Chondrocyte (in vitro differentiated cells): ENCODE data around the gene HHLA2. TPM values are rescaled to one million over a fixed set of nuclear protein-coding genes. Genes with fewer than 3 reads are reported as not detected.

Source experiments
- DNase-seq: peaks from one replicate; pipeline ENCODE4 v3.0.0; 2021; ENCODE audit warnings: mixed read lengths, low spot score
- H3K27ac Mint-ChIP-seq: one replicate; pipeline ENCODE4 v1.8.0; 2021; ENCODE audit warnings: mild to moderate bottlenecking, moderate library complexity, mixed read lengths; ENCODE audit not compliant: unreplicated experiment
- H3K27me3 Mint-ChIP-seq: 2 replicates; pipeline ENCODE4 v1.8.0; 2021; ENCODE audit warnings: low read depth, mixed read lengths
- H3K36me3 Mint-ChIP-seq: 2 replicates; pipeline ENCODE4 v1.8.0; 2021; ENCODE audit warnings: low read depth, mixed read lengths
- H3K4me1 Mint-ChIP-seq: 2 replicates; pipeline ENCODE4 v1.8.0; 2021; ENCODE audit warnings: low read depth, mild to moderate bottlenecking, mixed read lengths
- H3K4me3 Mint-ChIP-seq: one replicate; pipeline ENCODE4 v1.8.0; 2021; ENCODE audit warnings: mild to moderate bottlenecking, moderate library complexity, mixed read lengths; ENCODE audit not compliant: unreplicated experiment
- H3K9me3 Mint-ChIP-seq: 2 replicates; pipeline ENCODE4 v1.8.0; 2021; ENCODE audit warnings: low read depth, mixed read lengths
- CTCF ChIP-seq: fragments of 200-600 bp; sonication (generic); IDR thresholded peaks from 2 replicates; pipeline ENCODE4 v1.5.0; 2021; ENCODE audit warnings: antibody characterized with exemption, mild to moderate bottlenecking, moderate library complexity
- total RNA-seq: library from RNA; stranded (reverse); gene quantifications from 3 replicates; pipeline ENCODE4 v1.2.1, GENCODE V29; 2021

HHLA2 gene
- total RNA-seq, 1 donor from 2014 or later = not detected

- DNase-seq = no peak
- peaks cover 7% of the 10 kb centered on the region for H3K9me3 Mint-ChIP-seq
- no peak overlapping the region for H3K27ac Mint-ChIP-seq
- peaks cover 7% of the 10 kb centered on the region for H3K4me1 Mint-ChIP-seq
- H3K4me3 Mint-ChIP-seq = no peak overlapping the region
- no peak for TF ChIP-seq CTCF
- H3K27me3 Mint-ChIP-seq = no peaks in the 10 kb centered on the region
- no peaks in the 10 kb centered on the region for H3K36me3 Mint-ChIP-seq
Observed at GRCh38 chr3:108293858-108294257, 2.5 kb upstream of the HHLA2 start.

GRCh38 chr3:108295421-108296175 is 750 bp upstream of the HHLA2 start:
- peaks cover 2% of the 10 kb centered on the region for H3K27me3 Mint-ChIP-seq
- no peak for DNase-seq
- H3K9me3 Mint-ChIP-seq = peaks cover 7% of the 10 kb centered on the region
- peaks cover 7% of the 10 kb centered on the region for H3K4me1 Mint-ChIP-seq
- no peak for TF ChIP-seq CTCF
- H3K4me3 Mint-ChIP-seq = no peak overlapping the region
- no peak overlapping the region for H3K27ac Mint-ChIP-seq
- H3K36me3 Mint-ChIP-seq = no peaks in the 10 kb centered on the region

- Mint-ChIP-seq H3K27ac (no peak overlapping the region), H3K36me3 (no peaks in the 10 kb centered on the region), H3K27me3 (peaks cover 2% of the 10 kb centered on the region), H3K4me1 (peaks cover 7% of the 10 kb centered on the region), H3K4me3 (no peak overlapping the region), H3K9me3 (no peaks in the 10 kb centered on the region)
- no peak for TF ChIP-seq CTCF
- DNase-seq = no peak
Observed at GRCh38 chr3:108297647-108298046, 1.3 kb downstream of the HHLA2 start.

GRCh38 chr3:108298056-108298455 is 1.7 kb downstream of the HHLA2 start:
- no peak for TF ChIP-seq CTCF
- H3K36me3 Mint-ChIP-seq = no peaks in the 10 kb centered on the region
- H3K4me1 Mint-ChIP-seq = peaks cover 7% of the 10 kb centered on the region
- no peaks in the 10 kb centered on the region for H3K9me3 Mint-ChIP-seq
- peaks cover 2% of the 10 kb centered on the region for H3K27me3 Mint-ChIP-seq
- H3K4me3 Mint-ChIP-seq = no peak overlapping the region
- no peak overlapping the region for H3K27ac Mint-ChIP-seq
- no peak for DNase-seq

GRCh38 chr3:108300103-108300849 is 3.9 kb downstream of the HHLA2 start:
- Mint-ChIP-seq H3K4me1 (peaks cover 7% of the 10 kb centered on the region), H3K36me3 (no peaks in the 10 kb centered on the region), H3K9me3 (no peaks in the 10 kb centered on the region), H3K27me3 (peaks cover 4% of the 10 kb centered on the region), H3K4me3 (no peak overlapping the region), H3K27ac (no peak overlapping the region)
- no peak for DNase-seq
- no peak for TF ChIP-seq CTCF
